DND-41 (cell line): ENCODE results near the gene SLC9A2.

Source experiments
- ATAC-seq: fragments of 200-7000 bp; cut with Tn5 transposase; 3 replicates; pipeline ENCODE4 v1.9.1; 2021; ENCODE audit warnings: low read depth; ENCODE audit not compliant: insufficient read depth
- DNase-seq: peaks from one replicate; pipeline ENCODE4 v3.0.0-alpha.2; 2020
- H2AFZ ChIP-seq: 2 replicates; pipeline ENCODE4 v1.6.0; 2012; ENCODE audit warnings: low read depth, low read length
- H3K27ac ChIP-seq: 2 replicates; pipeline ENCODE4 v1.5.1; 2012; ENCODE audit warnings: low read length, inconsistent platforms
- H3K27me3 ChIP-seq: fragments of 200-600 bp; sonication (generic); 2 replicates; pipeline ENCODE4 v1.6.0; 2012; ENCODE audit warnings: low read length, mild to moderate bottlenecking, inconsistent platforms; ENCODE audit not compliant: insufficient read depth, poor library complexity
- H3K36me3 ChIP-seq: 2 replicates; pipeline ENCODE4 v1.5.1; 2012; ENCODE audit warnings: low read length, inconsistent platforms; ENCODE audit not compliant: insufficient read depth
- H3K4me1 ChIP-seq: 2 replicates; pipeline ENCODE4 v1.5.1; 2012; ENCODE audit warnings: mild to moderate bottlenecking, low read length; ENCODE audit not compliant: insufficient read depth
- H3K4me2 ChIP-seq: 2 replicates; pipeline ENCODE4 v1.6.0; 2012; ENCODE audit warnings: mild to moderate bottlenecking, moderate library complexity, low read length, inconsistent platforms; ENCODE audit not compliant: insufficient read depth
- H3K4me3 ChIP-seq, 2 experiments: fragments of 200-600 bp in 1 of 2; shearing (Covaris generic) in 1 of 2; 2 replicates each; pipeline ENCODE4 v1.5.1; 2012 to 2016; ENCODE audit warnings: inconsistent platforms in 2 of 2, low read length in 2 of 2, mild to moderate bottlenecking in 2 of 2, low read depth in 1 of 2, moderate library complexity in 1 of 2
- H3K79me2 ChIP-seq: 2 replicates; pipeline ENCODE4 v1.6.0; 2012; ENCODE audit warnings: low read length, inconsistent platforms; ENCODE audit not compliant: insufficient read depth
- H3K9ac ChIP-seq: 2 replicates; pipeline ENCODE4 v1.6.0; 2012; ENCODE audit warnings: low read depth, mild to moderate bottlenecking, inconsistent platforms, low read length, moderate library complexity
- H3K9me3 ChIP-seq: 2 replicates; pipeline ENCODE4 v1.5.1; 2012; ENCODE audit warnings: low read length, moderate library complexity, mild to moderate bottlenecking, inconsistent platforms; ENCODE audit not compliant: insufficient read depth, severe bottlenecking
- H4K20me1 ChIP-seq: 2 replicates; pipeline ENCODE4 v1.6.0; 2012; ENCODE audit warnings: low read length; ENCODE audit not compliant: insufficient read depth
- CTCF ChIP-seq: IDR thresholded peaks from 2 replicates; pipeline ENCODE4 v1.5.1; 2012; ENCODE audit warnings: borderline replicate concordance, low read length, moderate library complexity, mild to moderate bottlenecking; ENCODE audit not compliant: poor library complexity, severe bottlenecking; ENCODE audit errors: extremely low read depth
- EZH2 ChIP-seq: IDR thresholded peaks from 3 replicates; pipeline ENCODE4 v1.6.1; 2012; ENCODE audit warnings: borderline replicate concordance, low read depth, mild to moderate bottlenecking, moderate library complexity, low read length, inconsistent platforms; ENCODE audit not compliant: severe bottlenecking

Gene SLC9A2

DNA sequence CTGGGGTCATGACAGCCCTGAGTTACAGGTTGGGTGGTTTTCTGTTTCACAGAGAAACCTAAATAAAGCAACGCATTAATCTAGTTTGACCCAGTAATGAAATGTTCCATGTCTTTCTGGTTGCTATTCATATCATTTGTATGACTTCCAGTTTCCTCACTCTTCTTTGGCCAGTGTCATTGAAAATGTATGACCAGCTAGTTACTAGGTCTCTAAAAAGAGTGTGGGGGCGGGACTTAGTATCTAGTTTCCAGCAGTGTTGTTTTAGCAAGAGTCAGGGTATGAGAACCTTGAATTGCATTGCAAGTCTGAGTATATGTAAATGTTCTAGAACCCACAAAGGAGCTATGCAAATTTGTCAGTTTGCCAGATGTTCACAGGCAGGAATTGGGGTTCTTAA is 47.7 kb downstream of the SLC9A2 start:
- H2AFZ ChIP-seq, result no peak overlapping the region
- H3K27ac ChIP-seq, result no peak overlapping the region
- H3K27me3 ChIP-seq, result peaks cover 9% of the 10 kb centered on the region
- H3K4me1 ChIP-seq, result no peaks in the 10 kb centered on the region
- no peak for DNase-seq
- no peak for TF ChIP-seq CTCF
- TF ChIP-seq EZH2, result no peak
- ATAC-seq, result no peak
- no peak overlapping the region for H3K4me2 ChIP-seq
- no peaks in the 10 kb centered on the region for H4K20me1 ChIP-seq
- no peak overlapping the region for H3K9ac ChIP-seq
- H3K9me3 ChIP-seq, result no peaks in the 10 kb centered on the region
- H3K79me2 ChIP-seq, result no peaks in the 10 kb centered on the region
- no peak overlapping the region for H3K4me3 ChIP-seq
- H3K36me3 ChIP-seq, result no peaks in the 10 kb centered on the region

DNA sequence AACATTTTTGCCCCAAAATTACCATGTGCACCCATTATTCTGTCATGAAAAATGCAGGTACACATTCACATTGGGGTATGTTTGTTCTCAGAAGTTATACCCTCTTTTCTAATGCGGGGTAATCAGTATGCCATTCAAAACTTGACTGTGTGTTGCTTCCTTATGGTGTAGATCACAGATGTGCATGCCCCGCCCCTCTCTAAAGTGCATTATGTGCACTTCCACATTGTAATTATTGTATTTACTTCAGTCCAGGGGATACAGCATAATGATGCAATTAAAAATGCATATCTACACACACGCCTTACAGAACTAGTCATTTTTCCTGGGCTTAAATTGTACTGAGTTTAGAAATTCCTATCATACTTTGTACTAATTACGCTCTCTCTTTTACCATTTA is 48.8 kb downstream of the SLC9A2 start:
- H3K9ac ChIP-seq, result no peak overlapping the region
- H2AFZ ChIP-seq, result no peak overlapping the region
- ATAC-seq, result no peak
- H3K4me3 ChIP-seq, result no peak overlapping the region
- no peaks in the 10 kb centered on the region for H4K20me1 ChIP-seq
- no peak overlapping the region for H3K4me2 ChIP-seq
- H3K27me3 ChIP-seq, result peaks cover 5% of the 10 kb centered on the region
- no peaks in the 10 kb centered on the region for H3K36me3 ChIP-seq
- DNase-seq, result no peak
- no peaks in the 10 kb centered on the region for H3K9me3 ChIP-seq
- H3K27ac ChIP-seq, result no peak overlapping the region
- no peak for TF ChIP-seq CTCF
- TF ChIP-seq EZH2, result no peak
- H3K79me2 ChIP-seq, result no peaks in the 10 kb centered on the region
- no peaks in the 10 kb centered on the region for H3K4me1 ChIP-seq

- Histone ChIP-seq H3K9ac (no peak overlapping the region), H3K27me3 (peaks cover 3% of the 10 kb centered on the region), H3K4me1 (no peaks in the 10 kb centered on the region), H3K36me3 (no peaks in the 10 kb centered on the region), H3K4me2 (no peak overlapping the region), H2AFZ (no peak overlapping the region), H3K9me3 (no peaks in the 10 kb centered on the region), H3K27ac (no peak overlapping the region), H3K79me2 (no peaks in the 10 kb centered on the region), H3K4me3 (no peak overlapping the region), H4K20me1 (no peaks in the 10 kb centered on the region)
- no peak for TF ChIP-seq EZH2
- no peak for TF ChIP-seq CTCF
- DNase-seq (no peak), ATAC-seq (no peak)
These were observed 50.0 kb downstream of the SLC9A2 start for GRCh38 chr2:102669401-102669800.

DNA sequence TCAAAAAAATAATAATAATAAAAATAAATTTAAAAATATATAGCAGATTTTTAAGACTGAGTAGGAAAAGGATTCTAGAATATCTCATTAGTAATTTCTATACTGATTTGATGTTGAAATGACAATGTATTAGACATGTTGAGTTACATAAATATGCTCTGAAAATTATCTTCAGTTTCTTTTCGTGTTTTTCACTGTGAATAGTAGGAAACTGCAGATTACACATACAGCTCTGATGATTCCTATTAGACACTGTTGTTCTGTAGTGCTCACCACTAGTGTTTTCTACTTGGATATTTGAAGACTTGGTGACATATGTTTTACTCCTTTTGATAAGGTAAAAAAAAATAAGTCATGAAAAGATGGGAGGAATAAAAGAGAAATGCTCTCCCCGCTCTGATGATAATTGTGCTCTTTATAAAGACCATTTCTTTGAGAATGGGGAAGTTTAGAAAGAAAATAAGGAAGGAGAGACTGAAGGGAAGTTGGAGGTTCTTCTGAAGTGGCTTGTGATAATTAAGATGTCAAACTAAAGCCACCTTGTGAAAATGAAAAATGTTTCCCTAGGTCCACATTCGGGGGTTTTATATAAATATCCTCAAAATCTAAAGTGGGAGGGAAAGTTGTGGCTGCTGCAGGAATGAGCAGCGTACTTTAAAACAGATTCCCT is 52.9 kb downstream of the SLC9A2 start:
- no peak overlapping the region for H3K9ac ChIP-seq
- H3K9me3 ChIP-seq, result no peaks in the 10 kb centered on the region
- H3K4me3 ChIP-seq, result no peak overlapping the region
- H3K27me3 ChIP-seq, result peaks cover 5% of the 10 kb centered on the region
- no peaks in the 10 kb centered on the region for H3K36me3 ChIP-seq
- ATAC-seq, result no peak
- H2AFZ ChIP-seq, result no peak overlapping the region
- no peak for TF ChIP-seq CTCF
- TF ChIP-seq EZH2, result no peak
- no peaks in the 10 kb centered on the region for H3K79me2 ChIP-seq
- no peaks in the 10 kb centered on the region for H3K4me1 ChIP-seq
- no peak overlapping the region for H3K27ac ChIP-seq
- no peak overlapping the region for H3K4me2 ChIP-seq
- DNase-seq, result no peak
- no peaks in the 10 kb centered on the region for H4K20me1 ChIP-seq
